ENCODE data around the gene RPL13.

RPL13 gene

DNA sequence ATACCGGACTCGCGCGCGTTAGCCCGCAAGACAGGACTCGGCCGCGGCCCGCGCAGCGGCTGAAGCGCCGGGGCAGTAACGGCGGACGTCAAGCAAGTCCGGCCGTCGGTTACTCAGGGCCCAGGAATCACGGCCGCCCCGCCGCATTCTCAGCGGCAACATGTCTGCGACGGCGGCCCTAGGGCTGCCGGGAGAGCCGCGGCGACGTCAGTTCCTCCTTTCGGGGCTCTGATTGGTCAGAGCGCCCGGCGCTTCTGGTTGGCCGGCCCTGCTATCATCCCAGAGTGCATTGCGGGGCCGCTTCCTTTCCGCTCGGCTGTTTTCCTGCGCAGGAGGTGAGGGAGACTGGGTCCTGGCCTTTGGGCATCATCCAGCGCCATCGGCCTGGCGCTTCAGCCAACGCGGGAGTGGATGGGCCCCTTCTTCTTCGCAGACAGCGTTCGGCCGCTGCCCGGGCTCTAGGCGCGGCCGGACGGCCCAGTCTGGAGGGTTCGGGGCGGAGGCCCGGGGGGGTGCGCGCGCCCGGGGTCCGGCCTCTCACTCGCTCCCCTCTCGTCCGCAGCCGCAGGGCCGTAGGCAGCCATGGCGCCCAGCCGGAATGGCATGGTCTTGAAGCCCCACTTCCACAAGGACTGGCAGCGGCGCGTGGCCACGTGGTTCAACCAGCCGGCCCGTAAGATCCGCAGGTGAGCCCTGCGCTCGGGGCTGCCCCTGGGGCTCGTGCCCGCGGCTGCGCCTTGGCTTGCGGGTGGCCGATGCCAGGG lies at the start of gene RPL13:
RPL13 (plus strand) TSS at position 305 of the 764 bp plus-strand sequence; CDS start at position 583, 278 bp downstream.
- peak; percentile 87 to 92 (median 92) for DNase-seq (ENCODE audit: low read depth in 3 of 3)

DNA sequence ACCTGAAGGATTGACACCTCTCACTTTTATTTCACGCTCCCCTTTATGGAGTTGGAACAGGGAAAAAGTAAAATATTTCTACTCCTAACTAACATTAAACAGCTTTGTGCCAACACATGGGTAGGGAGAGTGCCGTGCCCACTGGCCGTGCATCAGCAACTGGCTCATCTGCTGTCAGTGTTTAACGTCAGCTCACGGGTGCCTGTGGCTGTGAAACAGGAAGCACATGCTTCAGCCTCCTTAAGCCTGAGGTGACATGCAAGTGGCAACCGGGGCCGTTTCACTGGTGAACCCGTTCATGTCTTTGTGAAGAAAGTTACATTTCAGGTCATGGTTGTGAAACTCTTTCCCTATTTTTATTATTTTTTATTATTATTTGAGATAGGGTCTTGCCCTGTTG lies 49.1 kb upstream of the RPL13 start:
- DNase-seq (ENCODE audit: low read depth in 3 of 3), result no peak

DNA sequence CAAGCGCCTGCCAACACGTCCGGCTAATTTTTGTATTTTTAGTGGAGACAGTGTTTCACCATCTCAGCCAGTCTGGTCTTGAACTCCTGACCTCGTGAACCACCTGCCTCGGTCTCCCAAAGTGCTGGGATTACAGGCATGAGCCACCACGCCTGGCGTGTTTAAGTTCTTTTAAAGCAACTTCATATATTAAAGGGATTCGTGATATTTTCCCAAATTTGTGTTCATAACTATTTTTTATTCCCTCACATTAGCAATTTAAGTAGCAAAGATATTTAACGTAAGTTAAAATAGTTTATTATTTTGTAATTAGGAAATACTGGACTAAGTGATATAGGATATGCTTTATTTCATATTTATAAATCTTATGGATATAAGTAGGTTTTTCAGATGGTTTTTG lies 48.0 kb upstream of the RPL13 start:
- no peak for DNase-seq (ENCODE audit: low read depth in 3 of 3)

DNA sequence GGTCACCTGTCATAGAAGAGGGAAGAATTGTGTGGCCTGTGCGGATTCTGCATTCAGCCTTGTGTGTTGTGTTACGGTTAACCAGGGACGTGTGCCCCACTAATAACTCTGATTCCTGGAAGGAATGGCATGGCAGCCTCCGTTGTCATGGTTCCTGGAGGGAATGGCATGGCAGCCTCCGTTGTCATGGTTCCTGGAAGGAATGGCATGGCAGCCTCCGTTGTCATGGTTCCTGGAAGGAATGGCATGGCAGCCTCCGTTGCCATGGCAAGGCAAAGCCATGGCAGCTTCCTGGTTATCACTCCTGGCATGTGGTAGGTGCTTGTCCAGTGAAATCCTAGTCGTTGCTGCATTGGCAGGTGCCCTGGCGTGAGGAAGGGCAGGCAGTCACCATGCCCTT lies 43.4 kb upstream of the RPL13 start:
- no peak for DNase-seq (ENCODE audit: low read depth in 3 of 3)

DNA sequence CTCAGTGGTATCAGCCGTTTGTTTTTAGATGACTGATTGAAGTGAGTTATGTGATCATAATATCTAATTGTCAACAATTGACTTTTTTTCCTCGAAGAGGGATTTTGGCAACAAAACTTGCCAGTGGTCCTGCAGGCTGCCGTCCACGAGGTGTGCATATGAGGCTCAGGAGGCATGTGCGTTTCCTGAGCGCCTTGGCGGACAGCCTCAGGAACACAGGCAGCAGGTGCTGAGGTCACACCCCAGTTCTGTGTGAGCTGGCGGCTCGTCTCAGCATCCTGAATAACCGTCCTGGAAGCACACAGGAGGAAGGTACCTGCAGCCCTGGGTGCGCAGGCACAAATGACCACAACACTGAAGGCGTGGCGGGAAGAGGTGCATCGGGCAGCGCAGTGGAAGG lies 40.6 kb upstream of the RPL13 start:
- no peak for DNase-seq (ENCODE audit: low read depth in 3 of 3)

DNA sequence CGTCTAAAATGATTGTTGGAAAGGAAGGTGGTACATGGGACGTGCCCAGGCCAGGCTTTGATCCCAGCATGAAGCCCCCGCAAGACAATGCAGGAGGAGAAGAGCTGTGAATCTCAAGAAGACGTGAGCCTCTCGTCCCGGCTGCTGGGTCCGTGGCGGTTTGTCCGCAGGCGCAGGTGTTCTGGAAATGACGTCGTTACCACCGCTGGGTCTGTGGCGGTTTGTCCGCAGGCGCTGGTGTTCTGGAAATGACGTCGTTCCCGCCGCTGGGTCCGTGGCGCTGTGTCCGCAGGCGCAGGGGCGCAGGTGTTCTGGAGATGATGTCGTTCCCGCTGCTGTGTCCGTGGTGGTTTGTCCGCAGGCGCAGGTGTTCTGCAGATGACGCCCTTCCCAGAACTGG lies 38.2 kb upstream of the RPL13 start:
- no peak for DNase-seq (ENCODE audit: low read depth in 3 of 3)

DNA sequence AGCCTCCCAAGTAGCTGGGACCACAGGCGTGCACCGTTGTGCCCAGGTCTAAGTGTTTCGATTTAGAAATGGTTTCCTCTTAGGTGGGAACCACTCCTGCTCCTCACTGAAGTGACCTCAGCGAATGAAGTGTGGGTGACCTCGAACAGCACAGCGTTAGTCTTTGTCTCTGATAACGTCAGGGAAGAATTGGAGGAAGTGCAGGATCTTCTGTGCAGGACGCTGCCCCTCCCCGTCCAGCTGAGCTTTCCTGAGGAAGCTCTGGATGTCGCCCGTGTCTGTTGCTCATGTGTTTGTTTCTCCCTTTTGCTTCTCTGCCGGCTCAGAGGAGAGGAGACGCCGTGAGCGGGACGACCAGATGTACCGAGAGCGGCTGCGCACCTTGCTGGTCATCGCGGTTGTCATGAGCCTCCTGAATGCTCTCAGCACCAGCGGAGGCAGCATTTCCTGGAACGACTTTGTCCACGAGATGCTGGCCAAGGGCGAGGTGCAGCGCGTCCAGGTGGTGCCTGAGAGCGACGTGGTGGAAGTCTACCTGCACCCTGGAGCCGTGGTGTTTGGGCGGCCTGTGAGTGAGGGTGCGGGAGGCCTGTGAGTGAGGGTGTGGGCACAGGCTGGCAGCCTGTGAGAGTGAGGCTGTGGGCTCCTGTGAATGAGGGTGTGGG lies 36.7 kb upstream of the RPL13 start:
- no peak for DNase-seq (ENCODE audit: low read depth in 3 of 3)

DNA sequence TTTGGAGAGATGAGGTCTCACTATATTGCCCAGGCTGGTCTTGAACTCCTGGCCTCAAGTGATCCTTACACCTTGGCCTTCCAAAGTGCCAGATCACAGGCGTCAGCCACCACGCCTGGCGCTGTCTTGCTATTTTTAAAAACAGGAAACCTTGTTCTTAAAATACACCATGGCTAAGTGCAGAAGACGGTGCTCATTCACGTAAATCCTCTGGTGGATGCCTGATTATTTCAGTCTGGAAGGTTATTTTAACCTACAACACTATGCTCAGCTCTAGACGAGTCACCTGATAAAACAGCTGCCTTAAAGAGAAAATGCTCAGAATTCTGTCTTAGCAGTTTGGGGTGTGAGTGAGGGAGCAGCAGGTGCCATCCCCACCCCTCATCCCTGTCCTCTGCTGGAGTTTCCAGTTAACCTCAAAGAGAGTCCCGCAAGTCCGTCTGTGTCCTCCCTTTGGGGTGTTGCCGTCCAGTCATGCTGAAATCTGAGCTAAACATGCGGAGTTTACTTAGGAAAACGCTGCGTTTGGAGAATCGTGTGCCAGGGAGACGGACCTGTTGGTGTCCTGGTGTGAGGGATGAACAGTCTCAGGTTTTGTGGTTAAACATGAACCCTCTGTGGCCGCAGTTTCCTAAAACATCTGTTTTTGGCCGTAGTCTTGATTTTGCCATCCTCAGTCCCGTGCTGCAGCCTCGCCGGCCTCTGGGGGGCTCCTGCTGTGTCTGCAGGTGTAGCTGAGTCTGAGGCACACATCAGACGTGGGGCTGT lies 35.2 kb upstream of the RPL13 start:
- DNase-seq (ENCODE audit: low read depth in 3 of 3), result no peak

DNA sequence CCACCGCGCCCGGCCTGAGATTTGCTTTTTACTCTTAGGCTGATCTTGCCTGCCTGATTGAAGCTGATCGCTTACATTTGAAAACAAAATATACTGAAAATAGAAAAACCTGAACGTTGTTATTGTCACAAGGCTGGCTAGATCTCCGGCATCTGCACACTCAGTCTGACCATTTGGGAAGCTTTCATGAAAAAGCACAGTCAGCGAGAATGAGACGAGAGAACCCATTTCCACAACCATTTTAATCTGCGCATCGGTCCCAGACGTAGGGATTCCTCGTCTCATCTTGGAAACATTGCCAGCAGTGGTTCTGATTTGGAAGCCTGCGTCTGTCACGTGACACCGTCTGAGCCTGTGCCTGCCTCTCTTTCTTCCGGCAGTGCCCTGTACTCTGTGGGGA lies 31.4 kb upstream of the RPL13 start:
- no peak for DNase-seq (ENCODE audit: low read depth in 3 of 3)

DNA sequence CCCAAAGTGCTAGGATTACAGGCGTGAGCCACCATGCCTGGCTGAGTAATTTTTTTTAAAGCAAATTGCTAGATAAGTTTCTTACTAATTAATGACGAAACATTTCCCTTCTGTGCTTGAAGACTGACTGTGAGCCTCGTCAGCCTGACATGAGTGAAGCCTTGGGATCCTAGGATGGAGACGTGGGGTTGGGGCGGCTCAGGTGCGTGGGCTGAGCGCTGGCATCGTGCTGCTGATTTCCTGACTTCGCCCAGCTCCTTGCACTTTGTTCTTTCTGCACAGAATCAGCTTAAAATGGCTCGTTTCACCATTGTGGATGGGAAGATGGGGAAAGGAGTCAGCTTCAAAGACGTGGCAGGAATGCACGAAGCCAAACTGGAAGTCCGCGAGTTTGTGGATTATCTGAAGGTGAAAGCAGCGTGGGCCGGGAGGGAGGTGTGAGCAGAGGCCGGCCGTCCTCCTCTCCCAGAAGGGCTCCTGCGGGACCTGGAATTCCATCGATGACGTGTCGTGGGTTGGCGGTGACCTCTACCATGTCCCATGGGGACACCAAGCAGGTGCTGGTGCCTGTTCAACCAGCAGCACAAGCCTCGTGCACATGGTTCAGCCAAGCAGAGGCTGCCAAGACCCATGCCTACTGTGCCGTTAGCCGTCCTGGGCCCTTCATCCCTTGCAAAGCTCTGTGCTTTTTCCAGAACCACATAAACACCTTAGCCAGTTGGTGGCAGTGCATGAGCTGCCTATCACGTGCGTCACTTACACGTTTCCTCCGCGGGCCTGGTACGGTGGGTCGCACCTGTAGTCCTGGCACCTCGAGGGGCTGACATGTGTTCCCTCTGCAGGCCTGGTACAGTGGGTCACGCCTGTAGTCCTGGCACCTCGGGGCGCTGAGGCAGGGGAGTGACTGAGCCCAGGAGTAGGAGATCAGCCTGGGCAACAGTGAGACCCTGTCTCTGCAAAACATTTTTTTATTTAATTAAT lies 29.8 kb upstream of the RPL13 start:
- DNase-seq (ENCODE audit: low read depth in 3 of 3), result no peak

DNA sequence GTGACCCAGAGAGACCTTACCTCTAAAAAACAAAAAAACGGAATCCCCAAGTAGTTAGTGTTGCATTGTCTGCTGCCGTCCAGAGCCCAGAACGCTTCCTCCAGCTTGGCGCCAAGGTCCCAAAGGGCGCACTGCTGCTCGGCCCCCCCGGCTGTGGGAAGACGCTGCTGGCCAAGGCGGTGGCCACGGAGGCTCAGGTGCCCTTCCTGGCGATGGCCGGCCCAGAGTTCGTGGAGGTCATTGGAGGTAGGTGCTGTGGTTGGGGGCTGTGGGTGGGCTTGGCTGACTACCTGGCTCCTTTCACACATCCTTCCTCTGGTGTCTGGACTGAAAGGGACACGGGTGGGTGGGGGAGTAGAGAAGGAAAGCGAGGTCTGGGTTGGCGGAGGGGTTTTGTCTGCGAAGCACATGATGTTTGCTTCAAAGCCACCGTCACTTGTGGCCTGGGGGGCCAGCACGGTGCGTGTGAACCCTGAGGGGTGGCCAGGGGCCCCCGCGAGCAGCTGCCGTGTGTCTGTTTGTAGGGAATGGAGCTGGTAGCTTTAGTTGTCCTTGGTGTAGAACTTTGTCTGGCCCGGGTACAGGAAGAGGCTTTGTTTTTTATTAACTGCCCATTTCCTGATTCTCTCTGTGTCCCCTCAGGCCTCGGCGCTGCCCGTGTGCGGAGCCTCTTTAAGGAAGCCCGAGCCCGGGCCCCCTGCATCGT lies 28.5 kb upstream of the RPL13 start:
- DNase-seq (ENCODE audit: low read depth in 3 of 3), result no peak

DNA sequence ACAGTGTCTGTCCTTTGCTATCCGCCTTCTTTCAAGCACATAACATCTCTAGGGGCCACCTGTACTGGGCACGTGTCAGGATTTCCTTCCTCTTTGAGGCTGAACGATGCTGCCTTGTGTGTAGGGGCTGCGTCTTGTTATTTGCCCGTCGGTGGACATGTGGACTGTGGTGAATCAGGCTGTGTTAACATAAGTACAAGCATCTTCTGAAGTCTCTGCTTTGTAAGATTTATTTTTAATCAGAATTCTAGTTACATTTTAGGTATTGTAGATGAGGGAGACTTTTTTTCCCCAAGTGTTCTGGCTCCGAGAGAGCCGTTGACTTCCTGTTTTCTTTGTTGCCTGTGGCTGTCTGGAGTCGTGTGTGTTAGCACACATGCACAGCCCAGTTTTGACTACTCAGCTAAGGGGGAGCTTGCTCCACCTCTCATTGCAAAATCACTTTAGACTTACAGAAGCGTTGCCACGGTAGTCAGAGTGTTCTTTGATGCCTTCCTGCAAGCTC lies 26.2 kb upstream of the RPL13 start:
- no peak for DNase-seq (ENCODE audit: low read depth in 3 of 3)

DNA sequence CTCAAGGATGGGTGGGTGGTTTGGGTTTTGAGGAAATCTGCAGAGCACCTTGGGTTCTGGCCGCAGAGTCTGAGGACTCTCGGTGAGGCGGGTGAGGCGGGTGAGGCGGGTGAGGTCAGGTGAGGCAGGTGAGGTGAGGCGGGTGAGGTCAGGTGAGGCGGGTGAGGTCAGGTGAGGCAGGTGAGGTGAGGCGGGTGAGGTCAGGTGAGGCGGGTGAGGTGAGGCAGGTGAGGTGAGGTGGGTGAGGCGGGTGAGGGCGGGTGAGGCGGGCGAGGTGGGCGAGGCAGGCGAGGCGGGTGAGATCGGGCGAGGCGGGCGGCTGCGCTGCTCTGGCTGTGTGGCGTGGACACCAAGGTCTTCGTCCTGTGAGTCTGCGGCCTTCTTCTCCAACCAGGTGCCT lies 24.1 kb upstream of the RPL13 start:
- DNase-seq (ENCODE audit: low read depth in 3 of 3), result no peak

DNA sequence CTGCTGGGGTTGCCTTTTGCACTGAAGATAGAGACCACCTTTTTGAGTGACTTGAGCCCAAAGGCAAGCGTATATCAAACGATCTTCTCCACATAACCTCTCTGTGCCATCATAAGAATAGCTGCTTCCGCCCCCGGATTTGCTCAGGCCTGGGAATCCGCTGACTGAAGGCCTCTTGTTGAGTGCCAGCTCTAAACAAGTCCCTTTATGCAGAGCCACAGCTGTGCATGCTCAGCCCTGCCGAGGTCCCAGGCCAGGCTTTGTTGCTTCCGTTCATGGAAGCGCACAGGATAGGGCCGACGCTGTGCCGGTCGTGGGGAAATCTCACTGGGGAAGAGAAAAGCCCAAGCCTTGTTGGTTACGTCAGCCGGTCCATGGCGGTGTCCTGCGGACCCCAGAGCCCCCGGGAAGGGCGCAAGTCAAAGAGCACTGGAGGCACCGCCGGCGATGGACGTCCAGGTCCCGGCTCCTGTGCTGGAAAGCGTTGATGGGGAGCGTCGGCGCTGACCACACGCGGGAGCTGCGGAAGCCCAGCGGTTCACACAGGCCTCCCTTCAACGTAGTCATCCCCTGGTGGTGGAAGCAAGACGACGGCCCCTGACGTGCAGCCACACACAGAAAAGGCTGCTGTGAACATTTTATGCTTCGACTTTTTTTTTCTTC lies 23.5 kb upstream of the RPL13 start:
- DNase-seq (ENCODE audit: low read depth in 3 of 3), result no peak

DNA sequence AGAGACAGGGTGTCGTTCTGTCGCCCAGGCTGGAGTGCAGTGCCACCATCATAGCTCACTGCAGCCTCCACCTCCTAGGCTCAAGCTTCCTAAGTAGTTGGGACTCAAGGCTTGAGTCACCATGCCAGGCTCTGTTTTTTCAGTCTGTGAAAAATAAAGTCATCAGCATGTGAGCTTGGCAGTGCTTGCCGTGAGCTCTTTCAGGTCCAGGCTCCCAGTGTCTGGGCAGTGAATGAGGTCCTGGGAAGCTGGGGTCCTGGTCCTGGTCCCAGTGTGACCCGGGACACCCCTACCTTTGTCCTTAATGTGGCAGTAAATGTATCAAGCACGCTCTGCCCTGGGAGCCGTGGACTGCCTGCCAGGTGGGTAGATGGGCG lies 22.9 kb upstream of the RPL13 start:
- DNase-seq (ENCODE audit: low read depth in 3 of 3), result no peak

DNA sequence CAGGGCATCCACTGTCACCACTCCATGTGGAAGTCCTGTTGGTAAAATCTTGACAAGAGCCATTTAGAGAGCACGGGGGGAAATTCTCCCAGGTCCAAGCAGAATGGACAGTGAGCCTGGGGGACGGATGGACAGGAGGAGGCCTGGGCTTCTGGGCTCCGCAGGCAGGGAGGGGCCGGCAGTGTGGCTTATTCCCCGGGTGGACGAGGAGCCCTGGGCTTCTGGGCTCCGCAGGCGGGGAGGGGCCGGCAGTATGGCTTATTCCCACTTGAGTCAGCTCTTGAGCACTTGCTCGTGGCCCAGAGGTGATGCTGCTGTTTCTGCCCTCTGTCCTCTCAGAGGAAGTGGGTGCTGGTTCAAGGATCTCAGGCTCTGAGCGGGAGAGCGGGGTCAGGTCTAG lies 22.2 kb upstream of the RPL13 start:
- DNase-seq (ENCODE audit: low read depth in 3 of 3), result no peak

DNA sequence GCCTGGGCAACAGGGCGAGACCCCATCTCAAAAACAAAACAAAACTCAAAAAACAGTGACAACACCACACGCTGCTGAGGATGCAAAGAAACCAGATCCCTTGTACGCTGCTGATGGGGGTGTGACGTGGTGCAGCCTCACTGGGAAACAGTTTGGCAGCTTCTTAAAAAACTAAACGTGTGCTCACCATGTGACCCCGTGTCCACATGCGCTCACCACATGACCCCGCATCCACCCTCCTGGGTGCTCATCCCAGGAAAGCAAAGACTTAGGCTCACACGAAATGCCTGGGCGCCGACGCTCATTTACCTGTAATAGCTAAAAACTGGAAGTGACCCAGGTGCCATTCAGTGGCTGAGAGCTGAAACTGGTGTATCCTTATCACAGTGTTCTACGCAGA lies 19.9 kb upstream of the RPL13 start:
- DNase-seq (ENCODE audit: low read depth in 3 of 3), result no peak

DNA sequence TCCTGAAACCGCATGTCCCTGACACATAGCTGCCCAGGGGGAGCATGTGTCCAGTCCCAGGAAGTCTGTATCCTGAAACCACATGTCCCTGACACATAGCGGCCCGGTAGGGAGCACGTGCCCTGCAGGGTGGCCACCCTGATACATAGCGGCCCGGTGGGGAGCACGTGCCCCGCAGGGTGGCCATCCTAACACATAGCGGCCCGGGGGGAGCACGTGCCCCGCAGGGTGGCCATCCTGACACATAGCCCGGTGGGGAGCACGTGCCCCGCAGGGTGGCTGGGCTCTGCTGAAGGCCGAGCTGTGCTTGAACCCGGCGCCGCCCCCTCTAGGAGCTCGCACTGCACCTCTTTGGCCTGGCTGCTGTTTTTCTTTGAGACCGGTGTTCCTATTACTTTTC lies 18.7 kb upstream of the RPL13 start:
- DNase-seq (ENCODE audit: low read depth in 3 of 3), result no peak

DNA sequence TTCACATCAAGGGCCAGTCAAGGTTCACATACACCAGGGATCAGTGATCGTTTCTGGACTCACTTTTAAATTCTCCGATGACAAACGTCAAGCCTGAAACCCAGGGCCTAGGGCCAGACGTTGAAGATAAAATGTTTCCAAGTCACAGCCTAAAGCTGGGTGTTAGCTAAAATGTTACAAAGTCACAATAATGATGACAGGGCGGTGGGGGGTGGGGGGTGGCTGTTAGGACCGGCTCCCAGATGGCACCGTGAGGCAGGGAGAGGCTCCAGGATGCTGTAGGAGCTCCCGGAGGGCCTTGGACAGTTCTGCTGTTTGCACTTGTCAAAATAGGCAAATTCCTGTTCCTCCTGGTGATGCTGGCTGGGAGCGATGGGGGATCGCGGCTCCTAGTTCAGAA lies 16.4 kb upstream of the RPL13 start:
- no peak for DNase-seq (ENCODE audit: low read depth in 3 of 3)

DNA sequence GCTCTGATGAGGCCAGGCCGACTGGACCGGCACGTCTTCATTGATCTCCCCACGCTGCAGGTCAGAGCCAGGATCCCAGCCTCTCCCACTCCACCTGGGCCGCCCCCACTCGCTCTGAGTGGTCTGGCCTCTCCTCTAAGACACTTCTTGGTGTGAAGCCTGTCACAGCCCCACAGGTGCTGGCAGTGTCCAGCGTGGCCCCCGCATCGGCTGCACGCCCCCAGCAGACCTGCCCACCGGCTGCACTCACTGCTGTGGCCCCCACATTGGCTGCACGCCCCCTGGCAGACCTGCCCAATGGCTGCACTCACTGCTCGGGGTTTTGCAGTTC lies 15.8 kb upstream of the RPL13 start:
- DNase-seq (ENCODE audit: low read depth in 3 of 3), result no peak
